HG03280 (cell line): Measurements from ENCODE around the gene SGCE.
A peak's percentile ranks its signal among the peaks of the same experiment; 100 is the strongest.

Experiments used
- ATAC-seq: cut with Tn5 transposase; IDR thresholded peaks from one replicate; pipeline ENCODE4 v1.9.1; 2021; ENCODE audit warnings: mild to moderate bottlenecking, moderate library complexity; ENCODE audit not compliant: unreplicated experiment

The SGCE gene

DNA sequence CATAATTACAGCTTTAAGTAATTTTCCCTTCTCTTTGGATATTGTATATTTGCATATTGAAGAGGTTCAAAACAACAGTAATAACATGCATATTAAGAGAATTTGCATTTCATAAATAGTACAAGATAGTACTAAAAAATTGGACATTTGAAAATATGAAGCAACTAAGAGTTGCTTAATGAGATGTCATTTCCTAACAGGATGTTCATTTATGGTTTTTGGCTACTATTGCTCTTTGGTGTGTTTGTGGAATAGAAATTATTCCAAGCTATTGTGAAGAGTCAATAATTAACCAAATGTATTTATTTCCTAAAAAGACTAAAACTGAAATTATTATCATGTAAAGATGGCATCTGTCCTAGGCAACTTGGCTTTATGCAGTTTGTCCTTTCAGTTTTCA, 4.1 kb upstream of the SGCE start:
- ATAC-seq = no peak

DNA sequence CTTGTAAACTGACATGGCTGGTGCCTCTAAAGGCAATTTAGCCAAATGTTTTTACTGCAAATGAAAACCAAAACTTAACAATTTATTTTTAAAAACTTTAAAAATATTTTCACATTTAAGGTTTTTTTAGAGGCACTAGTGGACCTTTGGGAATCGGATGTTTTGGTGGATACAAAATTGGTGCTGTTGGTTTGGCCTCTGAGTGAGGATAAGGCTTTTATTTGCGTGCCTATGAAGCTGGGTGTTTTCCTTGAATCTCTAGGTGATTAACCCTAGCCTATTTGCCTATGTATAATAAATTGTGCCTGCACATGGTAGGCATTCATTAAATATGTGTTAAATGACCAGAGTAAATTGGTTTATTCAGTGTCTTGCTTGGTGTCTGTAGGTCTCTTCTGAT, 2.9 kb upstream of the SGCE start:
- no peak for ATAC-seq

DNA sequence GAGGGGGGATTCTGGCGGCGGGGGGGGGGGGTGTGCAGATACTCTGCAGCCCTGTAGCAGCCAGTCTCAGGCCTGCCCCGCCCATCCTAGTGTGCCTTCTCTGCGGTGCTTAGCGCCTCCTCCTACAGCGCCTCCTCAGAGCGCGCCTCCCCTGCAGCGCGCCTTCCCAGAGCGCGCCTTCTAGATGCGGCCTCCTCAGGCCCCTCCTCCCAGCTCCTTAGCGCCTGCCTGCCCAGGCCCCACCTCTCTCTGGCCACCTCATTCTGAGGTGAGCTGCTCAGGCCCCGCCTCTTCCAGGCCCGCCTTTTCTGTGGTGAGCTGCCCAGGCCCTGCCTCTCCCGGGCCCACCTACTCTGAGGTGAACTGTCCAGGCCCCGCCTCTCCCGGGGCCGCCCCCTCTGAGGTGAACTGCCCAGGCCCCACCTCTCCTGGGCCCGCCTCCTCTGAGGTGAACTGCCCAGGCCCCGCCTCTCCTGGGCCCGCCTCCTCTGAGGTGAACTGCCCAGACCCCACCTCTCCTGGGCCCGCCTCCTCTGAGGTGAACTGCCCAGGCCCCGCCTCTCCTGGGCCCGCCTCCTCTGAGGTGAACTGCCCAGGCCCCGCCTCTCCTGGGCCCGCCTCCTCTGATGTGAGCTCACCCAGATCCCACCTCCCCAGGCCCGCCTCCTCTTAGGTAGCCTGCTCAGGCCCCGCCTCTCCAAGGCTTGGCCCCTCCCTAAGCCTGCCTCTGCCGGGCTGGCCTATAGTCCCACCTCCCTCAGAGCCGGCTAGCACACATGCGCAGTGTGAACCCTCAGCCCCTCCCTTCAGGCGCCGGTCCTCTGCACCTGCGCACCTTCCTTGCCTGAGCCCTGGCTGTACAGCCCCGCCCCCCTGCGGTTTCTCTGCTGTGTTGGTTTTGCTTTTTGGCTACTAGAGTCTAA, 2.1 kb upstream of the SGCE start:
- peak; percentile 82 for ATAC-seq

DNA sequence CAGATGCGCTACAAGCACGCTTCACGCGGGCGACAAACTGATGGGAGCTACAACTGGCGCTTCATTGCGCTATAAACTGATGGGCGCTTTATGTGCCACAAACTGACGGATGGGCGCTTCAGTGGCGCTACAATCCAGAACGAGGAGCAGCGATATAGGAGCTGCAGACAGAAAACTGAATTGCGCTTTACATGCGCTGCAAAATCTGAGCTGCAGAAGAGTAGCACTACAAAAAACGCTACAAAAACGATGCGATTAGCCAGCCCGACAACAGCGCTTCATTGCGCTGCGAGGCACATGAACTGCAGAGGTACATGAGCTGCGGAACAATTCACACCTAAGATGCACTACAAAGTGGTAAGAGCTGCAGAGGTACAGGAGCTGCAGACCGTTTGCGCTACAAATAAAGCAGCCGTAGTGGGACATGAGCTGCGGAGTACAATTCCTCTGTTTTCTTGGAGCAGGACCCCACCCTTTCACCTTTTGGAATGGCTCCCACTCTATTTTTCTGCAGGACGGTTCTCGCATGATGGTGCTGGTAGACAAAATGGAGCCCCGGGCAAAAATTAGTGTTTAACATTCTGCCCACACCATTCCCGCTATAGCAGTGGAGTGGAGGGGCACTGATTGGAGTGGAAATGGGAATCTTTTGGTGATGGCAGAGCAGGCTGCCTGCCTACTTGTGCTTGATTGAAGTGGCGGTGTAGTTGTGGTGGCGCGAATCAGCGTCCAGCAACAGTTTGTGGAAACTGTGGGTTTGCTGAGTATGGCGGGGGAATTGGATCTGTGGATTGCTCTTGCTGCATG, 1.2 kb upstream of the SGCE start:
- ATAC-seq = no peak

DNA sequence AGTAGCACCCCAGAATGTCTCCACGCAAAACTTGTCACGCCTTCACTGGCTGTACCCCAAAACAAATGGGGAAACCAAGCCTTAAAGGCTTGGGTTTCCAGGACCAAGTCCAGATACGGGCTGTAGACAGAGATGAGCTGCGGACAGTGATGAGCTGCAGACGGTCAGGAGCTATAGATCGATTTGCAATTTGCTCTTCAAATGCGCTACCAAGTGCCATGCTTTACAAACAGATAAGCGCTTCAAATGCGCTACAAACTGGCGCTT, 658 bp upstream of the SGCE start:
- ATAC-seq = no peak

DNA sequence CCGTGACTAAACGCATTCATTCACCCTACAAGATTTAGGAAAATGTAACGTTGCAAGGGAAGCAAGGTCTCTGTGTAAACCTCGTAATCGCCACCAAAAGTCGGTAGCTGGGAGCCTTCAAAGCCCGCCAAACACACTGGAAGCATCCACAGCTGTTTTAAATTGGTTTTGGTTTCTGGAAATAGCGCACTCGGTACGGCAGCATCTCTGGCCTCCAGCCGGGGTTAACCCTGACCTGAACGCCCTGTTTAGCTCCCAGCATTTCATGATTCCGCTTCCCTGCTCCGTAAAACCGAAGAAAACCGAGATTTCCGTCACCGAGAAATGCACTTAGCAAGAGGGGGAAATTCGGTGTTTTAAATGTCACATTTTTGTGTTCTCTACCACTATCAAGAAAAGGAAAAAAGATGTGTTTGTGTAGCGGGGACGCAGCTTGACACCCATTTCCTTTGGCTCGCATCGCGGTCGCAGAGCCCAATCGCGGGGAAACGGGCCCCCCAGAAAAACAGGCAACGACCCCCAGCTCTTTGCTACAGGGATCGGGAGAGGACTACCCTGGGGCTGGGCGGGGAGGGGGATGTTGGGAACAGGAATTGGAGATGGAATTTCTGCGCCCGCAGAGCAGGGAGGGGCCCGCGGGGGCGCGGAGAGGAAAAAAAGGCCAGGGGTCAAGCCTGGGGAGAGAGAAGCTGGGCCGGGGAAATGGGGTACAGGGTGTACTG, 646 bp downstream of the SGCE start:
- no peak for ATAC-seq

DNA sequence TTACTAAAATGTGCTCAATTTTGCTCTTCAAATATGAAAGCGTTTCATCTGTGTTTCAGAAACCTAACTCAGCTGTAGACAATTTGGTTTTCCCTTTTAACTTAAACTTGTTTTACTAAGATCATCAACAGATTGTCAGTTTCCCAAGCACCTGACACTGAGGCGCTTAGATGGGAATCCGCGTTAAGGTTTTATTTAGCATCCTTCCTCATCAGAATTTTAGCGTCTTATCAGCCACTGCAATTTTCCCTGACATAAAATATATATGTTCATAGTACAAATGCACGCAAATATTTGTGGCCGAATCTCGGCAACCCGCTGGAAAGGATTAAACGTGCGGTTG, 1.2 kb downstream of the SGCE start:
- ATAC-seq = no peak

DNA sequence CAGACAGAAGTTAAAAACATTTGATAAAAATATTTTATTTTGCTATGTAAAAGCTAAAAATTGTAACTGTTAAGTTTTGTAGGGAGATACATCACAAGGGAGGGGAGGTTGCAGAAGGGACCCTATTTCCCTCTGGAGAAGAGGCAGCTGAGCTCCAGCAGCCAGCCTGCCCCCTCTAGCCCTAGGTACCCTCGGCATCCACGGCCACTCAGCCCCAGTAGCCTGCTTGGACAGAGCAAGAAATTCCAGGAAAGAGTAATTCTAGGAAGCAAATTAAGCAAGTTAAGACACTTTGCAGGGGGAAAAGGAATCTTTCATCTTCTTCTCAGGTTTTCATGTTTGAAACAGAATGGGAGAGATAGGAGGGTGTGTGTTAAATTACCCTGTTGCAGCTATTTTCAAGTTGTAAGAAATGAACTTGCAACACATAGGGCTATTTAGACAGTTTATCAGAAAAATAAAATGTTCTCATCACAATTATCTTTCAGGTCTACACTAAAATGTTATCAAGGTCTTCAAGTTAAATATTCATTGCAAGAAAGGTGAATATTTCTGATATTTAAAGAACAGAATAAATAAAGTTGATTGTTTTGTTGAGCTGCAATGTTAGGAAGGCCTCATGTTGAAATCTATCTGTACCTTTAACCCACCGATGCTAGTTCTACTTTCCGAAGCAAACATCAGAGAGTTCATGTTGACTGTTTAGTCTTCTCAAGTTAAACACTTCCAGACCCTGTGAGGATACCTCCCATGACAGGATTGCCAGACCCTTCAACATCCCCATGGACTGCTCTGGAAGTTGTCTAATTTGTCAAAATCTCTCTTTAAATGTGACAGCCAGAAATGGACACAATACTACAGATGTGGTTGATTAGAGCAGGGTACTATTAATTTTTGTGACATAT, 5.5 kb downstream of the SGCE start:
- no peak for ATAC-seq

DNA sequence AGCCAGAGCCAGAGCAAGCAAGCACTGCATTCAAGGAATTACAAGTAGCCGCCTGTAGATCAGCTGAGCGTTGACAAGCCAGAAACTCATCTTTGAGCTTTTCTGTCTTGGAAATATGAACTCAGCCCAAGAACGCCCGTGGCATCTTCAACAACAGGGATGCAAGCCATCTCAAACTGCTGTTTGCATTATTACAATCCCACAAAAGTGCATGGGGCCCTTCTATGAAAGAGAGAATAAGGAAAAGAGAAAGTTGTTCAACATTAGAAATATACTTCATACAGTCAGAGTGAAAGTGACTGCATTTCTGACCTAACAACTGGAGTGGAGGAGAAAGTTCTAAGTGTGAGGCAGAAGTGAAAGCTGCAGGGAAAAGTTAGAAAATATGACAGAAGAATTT, 6.5 kb downstream of the SGCE start:
- no peak for ATAC-seq

DNA sequence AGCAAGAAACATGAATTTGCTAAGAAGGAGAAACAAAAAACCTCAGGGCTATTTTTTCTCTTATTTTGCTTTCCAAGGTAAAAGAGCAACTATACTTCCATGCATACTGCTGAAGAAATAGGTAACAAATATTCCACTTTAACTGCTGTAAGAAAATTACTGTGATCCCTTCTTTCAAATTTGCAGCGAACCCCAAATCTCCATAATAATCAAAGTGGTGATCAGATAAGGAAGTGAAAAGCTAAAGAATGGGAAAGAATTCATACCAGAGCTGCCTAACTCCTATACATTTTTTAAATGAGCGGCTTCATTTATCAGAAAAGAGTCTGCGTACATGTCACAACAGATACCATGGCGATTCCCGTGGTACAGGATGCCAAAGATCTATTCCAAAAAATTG, 7.2 kb downstream of the SGCE start:
- no peak for ATAC-seq

DNA sequence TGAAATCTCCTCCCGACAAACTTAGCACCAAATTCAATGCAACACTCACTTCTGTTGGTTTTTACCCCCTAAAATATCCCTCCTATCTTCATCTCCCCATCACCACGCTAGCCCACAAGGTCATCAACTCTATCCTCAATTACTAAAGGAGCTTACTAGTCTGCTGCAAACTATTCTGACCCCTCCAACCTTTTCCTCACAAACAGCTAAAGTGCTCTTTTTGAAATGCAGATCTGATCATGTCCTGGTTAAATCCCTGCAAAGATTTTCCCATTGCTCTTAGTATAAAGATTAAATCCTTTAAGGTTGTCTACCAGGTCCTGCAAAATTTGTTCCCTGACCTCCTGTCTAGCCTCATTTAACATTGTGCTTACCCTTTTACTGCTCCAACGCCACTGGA, 8.6 kb downstream of the SGCE start:
- ATAC-seq = no peak

DNA sequence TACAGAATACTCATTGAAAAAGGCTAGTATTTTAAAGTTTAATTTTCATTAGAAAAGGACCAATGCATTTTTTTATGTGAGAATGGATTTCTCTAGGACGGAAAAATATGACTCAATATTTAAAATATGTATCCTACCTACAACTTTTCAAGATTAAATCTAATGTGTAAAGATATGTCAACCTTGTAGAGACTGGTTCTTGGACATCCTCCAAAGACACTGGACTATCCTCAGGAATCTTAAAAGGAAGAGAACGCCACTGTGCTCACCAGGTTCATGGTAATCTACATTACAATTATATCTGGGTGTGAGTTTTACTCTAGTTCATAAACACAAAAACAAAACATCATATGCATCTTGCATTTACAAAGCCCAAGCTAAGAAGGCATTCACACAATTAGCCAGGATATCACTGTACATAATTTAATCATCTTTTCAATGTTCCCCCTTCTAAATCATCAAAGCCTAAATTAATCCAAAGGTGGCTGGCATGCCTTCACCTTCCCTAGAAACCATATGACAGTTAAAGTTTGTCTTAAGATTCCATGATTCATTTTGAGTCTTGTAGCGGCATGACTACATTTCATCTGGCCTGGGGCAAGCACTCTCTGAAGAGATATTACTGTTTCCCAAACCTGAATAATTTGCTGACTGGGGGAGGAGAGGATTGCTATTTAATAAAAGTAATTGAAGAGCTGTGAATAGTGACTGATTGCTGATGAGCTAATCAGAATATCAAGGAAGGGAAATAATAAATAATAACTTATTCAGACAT, 12.0 kb downstream of the SGCE start:
- no peak for ATAC-seq

DNA sequence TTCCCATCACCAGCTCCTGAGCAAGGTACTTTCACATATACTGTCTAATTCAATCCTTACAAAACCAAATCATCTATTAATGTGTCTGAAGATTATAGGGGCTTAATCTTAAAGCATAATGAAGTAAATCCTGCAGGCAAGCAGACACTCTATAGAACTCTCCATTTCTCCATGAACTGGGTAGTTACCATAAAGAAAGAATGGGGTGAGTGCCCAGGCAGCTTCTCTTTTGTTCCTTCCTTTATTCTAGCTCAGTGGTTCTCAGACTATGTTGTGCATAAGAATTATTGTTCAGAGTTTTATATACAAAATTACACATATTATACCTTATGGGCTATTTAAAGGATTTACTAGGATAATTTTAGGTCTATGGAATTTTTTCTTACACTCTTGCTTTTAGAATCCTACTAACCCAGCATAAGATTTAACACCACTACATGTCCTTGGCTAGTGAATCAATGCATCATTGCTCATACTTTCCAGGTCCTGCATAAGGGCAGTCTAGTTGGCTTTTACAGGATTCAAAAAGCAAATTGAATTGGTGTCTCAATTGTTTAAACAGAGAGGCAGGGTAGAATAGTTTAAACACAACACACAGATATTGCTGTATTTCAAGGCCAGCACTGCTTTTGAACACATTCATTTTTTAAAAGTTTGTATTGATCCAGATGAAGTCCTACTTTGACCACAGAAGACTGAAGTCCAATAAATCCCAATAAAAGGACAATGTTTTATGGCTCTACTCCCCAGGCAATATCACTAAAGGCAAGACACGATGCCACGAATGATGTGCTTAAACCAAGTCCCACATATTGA, 12.9 kb downstream of the SGCE start:
- ATAC-seq = no peak

DNA sequence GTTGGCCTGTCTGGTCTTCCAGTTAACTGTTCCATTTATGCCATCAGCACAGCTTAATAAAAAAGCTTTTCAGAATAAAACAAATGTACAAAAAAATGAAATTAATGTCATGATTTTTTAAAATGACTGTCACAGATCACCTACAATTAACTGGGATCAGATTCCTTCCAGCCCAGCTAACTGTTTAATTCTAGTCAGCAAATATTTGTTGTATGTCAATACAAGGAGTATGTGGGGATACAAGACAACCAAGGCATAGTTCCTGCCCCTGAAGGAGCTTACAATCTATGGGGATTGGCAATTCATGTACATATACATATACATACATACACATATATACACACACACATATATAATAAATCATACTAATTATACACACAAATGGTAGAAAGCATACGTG, 16.5 kb downstream of the SGCE start:
- ATAC-seq = no peak

DNA sequence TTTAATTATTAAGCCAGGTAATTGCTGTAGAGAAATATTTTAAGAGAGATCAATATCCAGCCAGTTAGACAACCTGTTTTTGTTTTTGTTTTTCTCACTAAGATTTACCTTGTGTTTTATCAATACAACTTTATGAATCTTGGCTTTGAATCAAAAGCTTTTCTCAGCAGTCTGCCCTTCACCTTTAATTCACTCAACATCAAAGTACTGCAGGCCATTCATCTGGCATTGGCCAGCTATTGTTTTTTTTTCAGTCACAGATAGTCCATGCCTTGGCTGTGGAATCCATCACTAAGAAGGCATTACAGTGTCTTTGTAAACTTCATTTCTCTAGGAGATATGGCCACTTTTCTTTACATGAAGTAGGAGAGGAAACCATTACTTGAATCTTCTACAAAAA, 20.2 kb downstream of the SGCE start:
- ATAC-seq = no peak

DNA sequence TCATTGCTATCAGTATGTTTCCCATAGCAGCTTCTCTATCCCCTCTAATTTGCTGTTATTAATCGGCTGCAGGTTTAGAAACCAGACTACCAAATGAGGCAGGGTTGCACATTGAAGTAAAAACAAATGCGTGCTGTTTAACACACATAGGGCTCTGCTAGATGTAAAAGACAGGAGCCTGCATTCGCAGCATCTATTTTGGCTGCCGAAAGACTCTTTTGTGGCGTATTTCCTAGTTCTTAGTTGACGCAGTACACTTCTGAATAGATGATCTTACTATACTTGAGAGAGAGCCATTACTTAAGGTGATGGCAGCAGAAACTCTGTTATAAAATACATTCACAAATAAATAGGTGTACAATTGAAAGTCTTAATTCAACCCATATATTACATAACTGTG, 21.4 kb downstream of the SGCE start:
- ATAC-seq = no peak

DNA sequence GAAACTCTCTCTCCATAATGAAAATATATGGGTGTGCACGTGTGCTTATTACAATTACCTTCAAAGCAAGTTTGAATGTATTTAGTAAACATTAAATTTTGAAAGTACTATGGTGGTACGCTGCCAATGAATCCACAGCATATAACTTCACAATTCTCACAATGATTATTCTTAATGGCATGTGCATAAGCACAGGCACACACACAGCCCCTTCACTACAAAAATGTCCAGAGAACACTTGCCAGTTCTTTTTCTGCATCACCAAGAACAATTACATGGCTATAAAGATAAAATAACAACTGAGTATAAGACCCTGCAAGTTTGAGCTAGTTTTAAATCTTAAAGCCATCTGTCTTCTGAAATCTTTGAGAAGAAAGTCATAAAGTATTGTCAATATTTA, 22.2 kb downstream of the SGCE start:
- ATAC-seq = no peak

DNA sequence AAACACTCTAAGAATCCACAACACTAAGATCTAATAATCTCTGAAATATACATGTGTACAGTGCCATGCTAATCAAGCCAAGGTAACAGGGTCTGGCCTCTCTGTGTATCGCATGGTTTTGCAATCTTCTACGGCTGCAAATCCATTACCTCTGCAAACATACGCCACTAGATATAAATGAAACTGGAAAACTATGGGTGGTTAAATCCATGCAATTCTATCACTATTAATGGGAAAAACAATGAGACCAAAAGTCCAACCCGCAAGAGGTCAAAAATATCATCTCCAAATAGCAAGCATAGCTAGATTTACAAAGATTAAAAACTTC, 23.0 kb downstream of the SGCE start:
- no peak for ATAC-seq

DNA sequence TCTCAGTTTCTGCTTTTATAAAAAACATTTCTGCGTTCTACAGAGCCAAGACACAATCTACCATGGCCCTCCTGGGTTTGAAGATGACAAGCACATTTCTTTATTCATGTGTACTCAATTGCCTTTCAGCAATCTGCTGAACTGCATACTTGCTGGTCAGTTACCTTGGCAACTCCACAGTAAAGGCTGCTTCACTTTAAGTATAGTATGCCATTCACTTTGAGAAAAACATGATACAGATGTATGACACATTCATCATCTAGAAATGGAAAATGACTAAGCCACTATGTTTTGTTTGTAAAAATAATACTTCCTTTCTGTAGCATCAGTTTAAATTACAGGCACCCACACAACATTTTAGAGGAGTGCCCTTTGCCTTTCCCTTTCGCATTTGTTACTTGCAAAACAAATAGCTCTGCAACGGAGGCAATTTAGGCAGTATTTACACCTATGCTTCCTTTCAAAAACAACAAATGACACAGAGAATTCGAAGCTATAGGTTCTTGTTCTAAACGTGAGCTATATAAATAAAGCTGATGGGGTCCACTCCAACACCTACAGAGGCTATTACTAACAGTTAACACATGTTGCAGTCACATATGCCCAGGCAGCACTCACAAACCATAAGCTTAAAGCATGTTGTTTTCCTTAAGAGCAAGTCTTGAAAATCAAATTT, 23.5 kb downstream of the SGCE start:
- peak; percentile 63 for ATAC-seq
